Fibroblast of lung (primary cell): ENCODE results near the gene RHBDD3. TPM values are rescaled to one million over a fixed set of nuclear protein-coding genes. Genes with fewer than 3 reads are reported as not detected.
"Not testable (repeated sequence)": the region's sequence is repeated elsewhere in the genome, so short reads cannot be mapped to it uniquely, and the experiment has no call there.

Experiments used
- DNase-seq, 2 donors: peaks; one replicate each; pipeline versions ENCODE4 v3.0.0 to v3.0.0-alpha.2; 2010; ENCODE audit warnings: low read depth in 2 of 2
- H2AFZ ChIP-seq: 2 replicates; pipeline ENCODE4 v1.5.1; 2012; ENCODE audit warnings: low read length, control low read depth, inconsistent platforms
- H3K27ac ChIP-seq: 2 replicates; pipeline ENCODE4 v1.5.1; 2011; ENCODE audit warnings: low read length, control low read depth; ENCODE audit not compliant: insufficient read depth
- H3K27me3 ChIP-seq: 2 replicates; pipeline ENCODE4 v1.5.1; 2011; ENCODE audit warnings: mild to moderate bottlenecking, low read length; ENCODE audit not compliant: control insufficient read depth, insufficient read depth
- H3K36me3 ChIP-seq: 2 replicates; pipeline ENCODE4 v1.5.1; 2011; ENCODE audit warnings: low read length; ENCODE audit not compliant: control insufficient read depth, insufficient read depth
- H3K4me1 ChIP-seq: 2 replicates; pipeline ENCODE4 v1.5.1; 2011; ENCODE audit warnings: low read length; ENCODE audit not compliant: control insufficient read depth, insufficient read depth; ENCODE audit errors: extremely low read depth
- H3K4me2 ChIP-seq: 2 replicates; pipeline ENCODE4 v1.5.1; 2011; ENCODE audit warnings: low read length, control low read depth; ENCODE audit not compliant: insufficient read depth; ENCODE audit errors: extremely low read depth
- H3K4me3 ChIP-seq, 4 experiments: fragments of 200-600 bp in 1 of 4; sonication (generic) in 1 of 4; replicated peaks in 1 of 4; 2 replicates each; pipeline ENCODE4 v1.5.1; 2011 to 2016; ENCODE audit warnings: low read length in 4 of 4, low read depth in 3 of 4, mild to moderate bottlenecking in 3 of 4, control low read depth in 2 of 4, inconsistent platforms in 1 of 4, mixed read lengths in 1 of 4; ENCODE audit not compliant: insufficient read depth in 1 of 4; ENCODE audit errors: control extremely low read depth in 1 of 4
- H3K79me2 ChIP-seq: 2 replicates; pipeline ENCODE4 v1.5.1; 2012; ENCODE audit warnings: mild to moderate bottlenecking, low read length, inconsistent platforms; ENCODE audit not compliant: control insufficient read depth, insufficient read depth
- H3K9ac ChIP-seq: 2 replicates; pipeline ENCODE4 v1.5.1; 2011; ENCODE audit warnings: mild to moderate bottlenecking, low read length, control low read depth; ENCODE audit not compliant: insufficient read depth
- H3K9me3 ChIP-seq: 2 replicates; pipeline ENCODE4 v1.5.1; 2012; ENCODE audit warnings: low read depth, low read length; ENCODE audit not compliant: control insufficient read depth, insufficient read depth
- H4K20me1 ChIP-seq: 2 replicates; pipeline ENCODE4 v1.5.1; 2011; ENCODE audit warnings: low read length; ENCODE audit not compliant: control insufficient read depth, insufficient read depth; ENCODE audit errors: extremely low read depth
- EZH2 ChIP-seq: IDR thresholded peaks from 2 replicates; pipeline ENCODE4 v1.5.1; 2012; ENCODE audit warnings: low read length, control low read depth, mild to moderate bottlenecking; ENCODE audit errors: missing control alignments
- polyA plus RNA-seq, 2 donors: library from polyadenylated mRNA; depleted of rRNA in 1 of 2; stranded (reverse) in 1 of 2; unstranded in 1 of 2; fragments of >200 nt; gene quantifications; 2 replicates each; pipeline ENCODE4 v1.2.1, GENCODE V29; 2011 to 2012; ENCODE audit warnings: missing spikeins in 1 of 2
- total RNA-seq: library from RNA; depleted of rRNA; stranded (reverse); fragments of >200 nt; gene quantifications from 2 replicates; pipeline ENCODE4 v1.2.1, GENCODE V29; 2014
- TF ChIP-seq, protein P1 (sequence below), 2 donors: IDR thresholded peaks in 1 of 2; conservative IDR thresholded peaks in 1 of 2; 1 replicate in 1 of 2; 2 replicates in 1 of 2; pipeline ENCODE4 v1.5.1; 2011 to 2012; ENCODE audit warnings: low read length in 2 of 2, control low read depth in 1 of 2, inconsistent platforms in 1 of 2, low read depth in 1 of 2, mild to moderate bottlenecking in 1 of 2

Gene RHBDD3
- total and polyA plus RNA-seq, 2 donors (not counting 1 experiment from before 2014, with no cell fraction given): 7.2 to 20.6 TPM

DNA sequence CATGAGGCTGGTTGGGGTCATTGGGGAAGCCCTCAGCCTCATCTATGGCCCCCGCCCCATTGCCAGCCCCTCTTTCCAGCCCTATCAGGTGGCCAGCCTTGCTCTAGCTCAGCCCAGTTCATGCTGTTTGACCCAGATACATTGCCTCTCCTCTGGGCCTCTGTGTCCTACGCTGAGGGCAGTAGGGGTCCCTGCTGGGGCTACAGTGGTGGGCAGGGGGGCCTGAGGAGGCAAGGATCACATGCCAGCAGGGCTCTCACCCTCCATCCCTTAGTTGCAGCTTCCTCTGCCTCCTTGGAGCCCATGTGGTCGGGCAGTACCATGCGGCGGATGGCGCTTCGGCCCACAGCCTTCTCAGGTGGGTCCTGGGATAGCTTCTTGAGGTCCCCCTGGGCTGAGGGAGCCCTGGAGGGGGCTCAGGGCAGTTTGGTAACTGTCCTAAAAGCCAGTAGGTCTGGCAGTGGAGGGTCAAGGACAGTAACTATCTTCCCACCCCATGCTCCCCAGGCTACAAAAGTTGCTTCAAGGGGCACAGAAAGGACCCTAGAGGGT is 42.8 kb downstream of the RHBDD3 start:
- H3K27me3 ChIP-seq: peaks cover 9% of the 10 kb centered on the region
- no peak overlapping the region for H3K4me3 ChIP-seq
- H3K4me2 ChIP-seq: no peak overlapping the region
- H3K36me3 ChIP-seq: no peaks in the 10 kb centered on the region
- H3K27ac ChIP-seq: no peak overlapping the region
- DNase-seq: no peak
- H3K9me3 ChIP-seq: no peaks in the 10 kb centered on the region
- H3K4me1 ChIP-seq: peaks cover 6% of the 10 kb centered on the region
- H3K79me2 ChIP-seq: no peaks in the 10 kb centered on the region
- no peak overlapping the region for H2AFZ ChIP-seq
- H4K20me1 ChIP-seq: no peaks in the 10 kb centered on the region
- no peak overlapping the region for H3K9ac ChIP-seq
- TF ChIP-seq, protein P1, sequence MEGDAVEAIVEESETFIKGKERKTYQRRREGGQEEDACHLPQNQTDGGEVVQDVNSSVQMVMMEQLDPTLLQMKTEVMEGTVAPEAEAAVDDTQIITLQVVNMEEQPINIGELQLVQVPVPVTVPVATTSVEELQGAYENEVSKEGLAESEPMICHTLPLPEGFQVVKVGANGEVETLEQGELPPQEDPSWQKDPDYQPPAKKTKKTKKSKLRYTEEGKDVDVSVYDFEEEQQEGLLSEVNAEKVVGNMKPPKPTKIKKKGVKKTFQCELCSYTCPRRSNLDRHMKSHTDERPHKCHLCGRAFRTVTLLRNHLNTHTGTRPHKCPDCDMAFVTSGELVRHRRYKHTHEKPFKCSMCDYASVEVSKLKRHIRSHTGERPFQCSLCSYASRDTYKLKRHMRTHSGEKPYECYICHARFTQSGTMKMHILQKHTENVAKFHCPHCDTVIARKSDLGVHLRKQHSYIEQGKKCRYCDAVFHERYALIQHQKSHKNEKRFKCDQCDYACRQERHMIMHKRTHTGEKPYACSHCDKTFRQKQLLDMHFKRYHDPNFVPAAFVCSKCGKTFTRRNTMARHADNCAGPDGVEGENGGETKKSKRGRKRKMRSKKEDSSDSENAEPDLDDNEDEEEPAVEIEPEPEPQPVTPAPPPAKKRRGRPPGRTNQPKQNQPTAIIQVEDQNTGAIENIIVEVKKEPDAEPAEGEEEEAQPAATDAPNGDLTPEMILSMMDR (conservative IDR thresholded peaks at IDR 0.05 in 1 of 2, IDR thresholded peaks at IDR 0.05 in 1 of 2; ENCODE audit: low read depth in 1 of 2, low read length in 2 of 2): no peak
- TF ChIP-seq EZH2: no peak

DNA sequence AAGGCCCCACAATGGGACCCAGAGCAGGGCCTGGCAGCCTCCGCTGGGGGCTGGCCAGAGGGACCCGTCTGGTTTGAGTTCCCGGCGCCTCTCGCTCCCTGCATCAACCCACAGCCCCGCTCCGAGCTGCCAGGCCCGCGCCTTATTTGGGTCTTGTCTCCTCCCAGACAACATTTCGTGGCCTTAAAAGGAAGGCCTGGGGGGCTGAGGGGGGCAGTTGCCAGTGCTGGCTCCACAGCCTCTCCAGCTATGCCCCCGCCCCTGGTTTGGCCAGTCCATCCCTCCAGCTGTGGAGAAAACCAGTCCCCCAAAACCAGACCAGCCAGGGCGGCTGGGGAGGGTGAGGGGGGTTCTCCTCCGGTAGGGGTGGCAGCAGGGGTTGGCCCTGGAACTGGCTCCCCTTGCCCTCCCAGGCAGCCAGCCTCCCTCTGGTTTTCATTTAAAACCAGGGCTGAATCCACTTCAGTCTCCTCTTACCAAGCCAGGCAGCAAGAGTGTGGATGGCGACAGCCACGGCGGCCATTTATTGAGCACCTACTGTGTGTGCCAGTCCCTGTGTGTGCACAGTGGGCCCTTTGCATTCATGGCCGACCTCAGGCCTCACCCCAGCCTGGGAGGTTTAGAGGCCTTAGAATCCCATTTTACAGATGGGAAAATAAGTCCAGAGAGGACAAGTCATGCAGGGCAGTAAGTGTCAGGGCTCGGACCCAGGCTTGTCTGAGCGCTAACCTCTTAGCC is 43.5 kb downstream of the RHBDD3 start:
- H3K9ac ChIP-seq: no peak overlapping the region
- no peak overlapping the region for H3K4me3 ChIP-seq
- no peaks in the 10 kb centered on the region for H3K36me3 ChIP-seq
- TF ChIP-seq, protein P1 (conservative IDR thresholded peaks at IDR 0.05 in 1 of 2, IDR thresholded peaks at IDR 0.05 in 1 of 2; ENCODE audit: low read depth in 1 of 2, low read length in 2 of 2): no peak
- TF ChIP-seq EZH2: no peak
- H3K4me1 ChIP-seq: peaks cover 6% of the 10 kb centered on the region
- peaks cover 9% of the 10 kb centered on the region for H3K27me3 ChIP-seq
- H3K4me2 ChIP-seq: no peak overlapping the region
- H4K20me1 ChIP-seq: no peaks in the 10 kb centered on the region
- no peaks in the 10 kb centered on the region for H3K79me2 ChIP-seq
- H2AFZ ChIP-seq: no peak overlapping the region
- no peak overlapping the region for H3K27ac ChIP-seq
- DNase-seq: peak; percentile 6 to 30
- no peaks in the 10 kb centered on the region for H3K9me3 ChIP-seq

DNA sequence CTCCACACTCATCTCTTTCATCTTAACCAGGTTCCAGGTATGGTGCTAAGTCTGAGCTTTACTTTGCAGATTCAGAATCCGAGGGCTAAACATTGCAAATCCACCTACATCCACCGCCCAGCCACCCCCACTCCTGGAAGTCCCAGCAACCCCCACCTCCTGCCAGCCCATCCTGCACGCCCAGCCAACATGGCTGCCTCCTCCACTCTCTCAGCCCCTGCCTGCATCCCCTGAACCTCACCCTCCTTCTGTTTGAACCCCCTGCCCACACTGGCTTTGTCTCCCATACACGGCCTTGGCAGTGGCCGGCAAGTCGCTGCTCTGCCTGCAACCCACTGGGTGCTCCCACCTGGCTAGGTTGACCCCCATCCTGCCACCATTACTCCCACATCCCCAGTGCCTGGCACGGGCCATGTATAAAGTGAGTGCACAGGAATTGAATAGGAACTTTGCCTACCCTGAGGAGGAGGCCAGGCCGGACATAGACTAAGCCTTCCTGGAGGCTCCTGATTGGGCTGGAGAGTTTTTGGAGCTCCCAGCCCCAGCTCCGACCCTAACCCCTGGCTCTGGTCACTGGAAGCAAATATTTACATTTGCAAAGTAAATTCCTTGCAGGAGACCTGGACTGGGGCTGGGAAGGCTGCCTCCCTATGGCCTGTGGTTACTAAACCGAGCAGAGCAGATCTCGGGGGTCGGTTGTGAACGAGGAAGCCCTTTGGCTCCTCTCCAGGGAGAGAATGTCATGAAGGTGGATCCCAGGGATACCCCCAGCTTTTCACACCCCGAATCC is 47.7 kb downstream of the RHBDD3 start:
- H3K36me3 ChIP-seq: no peaks in the 10 kb centered on the region
- no peaks in the 10 kb centered on the region for H4K20me1 ChIP-seq
- H3K9me3 ChIP-seq: no peaks in the 10 kb centered on the region
- H3K4me2 ChIP-seq: no peak overlapping the region
- TF ChIP-seq, protein P1 (conservative IDR thresholded peaks at IDR 0.05 in 1 of 2, IDR thresholded peaks at IDR 0.05 in 1 of 2; ENCODE audit: low read depth in 1 of 2, low read length in 2 of 2): no peak
- TF ChIP-seq EZH2: no peak
- H3K27me3 ChIP-seq: peaks cover 8% of the 10 kb centered on the region
- no peak overlapping the region for H3K9ac ChIP-seq
- no peak overlapping the region for H2AFZ ChIP-seq
- no peak overlapping the region for H3K27ac ChIP-seq
- H3K4me1 ChIP-seq: no peaks in the 10 kb centered on the region
- H3K4me3 ChIP-seq: no peak overlapping the region
- no peaks in the 10 kb centered on the region for H3K79me2 ChIP-seq
- no peak for DNase-seq

DNA sequence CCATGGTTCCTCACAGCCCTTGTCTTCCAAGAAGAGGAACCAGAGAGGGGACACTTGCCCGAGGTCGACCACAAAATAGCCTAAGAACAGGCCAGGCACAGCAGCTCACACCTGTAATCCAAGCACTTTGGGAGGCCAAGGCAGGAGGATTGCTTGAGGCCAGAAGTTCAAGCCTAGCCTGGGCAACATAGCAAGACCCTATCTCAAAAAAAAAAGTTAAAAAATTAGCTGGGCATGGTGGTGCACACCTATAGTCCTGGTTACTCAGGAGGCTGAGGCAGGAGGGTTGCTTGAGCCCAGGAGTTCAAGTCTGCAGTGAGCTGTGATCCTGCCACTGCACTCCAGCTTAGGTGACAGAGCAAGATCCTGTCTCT is 48.4 kb downstream of the RHBDD3 start:
- not testable (repeated sequence) for H3K27ac ChIP-seq, DNase-seq, H3K9ac ChIP-seq, H3K79me2 ChIP-seq, H3K4me1 ChIP-seq, H4K20me1 ChIP-seq, H3K4me2 ChIP-seq, H2AFZ ChIP-seq, H3K27me3 ChIP-seq, H3K4me3 ChIP-seq, H3K9me3 ChIP-seq, H3K36me3 ChIP-seq
